Mesendoderm (in vitro differentiated cells): ENCODE results near the gene RNF208.

ENCODE experiments used
- DNase-seq: peaks from one replicate; pipeline ENCODE4 v3.0.0; 2013
- H2AK5ac ChIP-seq: 2 replicates; pipeline ENCODE4 v1.6.1; 2013; ENCODE audit warnings: low read length, inconsistent platforms
- H2BK120ac ChIP-seq: 2 replicates; pipeline ENCODE4 v1.6.1; 2013; ENCODE audit warnings: low read depth, mild to moderate bottlenecking, low read length, moderate library complexity, mixed read lengths
- H2BK15ac ChIP-seq: replicated peaks from 2 replicates; pipeline ENCODE4 v1.6.1; 2013; ENCODE audit warnings: low read depth, mild to moderate bottlenecking, moderate library complexity
- H2BK5ac ChIP-seq: 2 replicates; pipeline ENCODE4 v1.6.1; 2013; ENCODE audit warnings: low read length, inconsistent platforms
- H3K18ac ChIP-seq: 2 replicates; pipeline ENCODE4 v1.6.1; 2013; ENCODE audit warnings: mild to moderate bottlenecking, low read length, mixed read lengths
- H3K23ac ChIP-seq: one replicate; pipeline ENCODE4 v1.6.1; 2013; ENCODE audit warnings: low read length
- H3K27ac ChIP-seq: 2 replicates; pipeline ENCODE4 v1.5.1; 2013; ENCODE audit warnings: low read depth, mild to moderate bottlenecking, inconsistent platforms, low read length, moderate library complexity
- H3K27me3 ChIP-seq: 2 replicates; pipeline ENCODE4 v1.6.1; 2013; ENCODE audit warnings: low read length, control low read depth, mild to moderate bottlenecking, inconsistent platforms; ENCODE audit not compliant: insufficient read depth, poor library complexity
- H3K36me3 ChIP-seq: 2 replicates; pipeline ENCODE4 v1.6.1; 2013; ENCODE audit warnings: low read length, inconsistent platforms; ENCODE audit not compliant: control insufficient read depth, insufficient read depth
- H3K4ac ChIP-seq: one replicate; pipeline ENCODE4 v1.6.1; 2013; ENCODE audit warnings: low read depth, mild to moderate bottlenecking, low read length, moderate library complexity
- H3K4me1 ChIP-seq: 2 replicates; pipeline ENCODE4 v1.6.1; 2013; ENCODE audit warnings: low read depth, low read length, inconsistent platforms; ENCODE audit not compliant: control insufficient read depth
- H3K4me2 ChIP-seq: 2 replicates; pipeline ENCODE4 v1.6.1; 2013; ENCODE audit warnings: low read length
- H3K4me3 ChIP-seq: 2 replicates; pipeline ENCODE4 v1.5.1; 2013; ENCODE audit warnings: mild to moderate bottlenecking, low read length
- H3K56ac ChIP-seq: one replicate; pipeline ENCODE4 v1.6.1; 2013; ENCODE audit warnings: low read length
- H3K79me1 ChIP-seq: 2 replicates; pipeline ENCODE4 v1.6.1; 2013; ENCODE audit warnings: low read length, inconsistent platforms
- H3K79me2 ChIP-seq: 2 replicates; pipeline ENCODE4 v1.6.1; 2013; ENCODE audit warnings: mild to moderate bottlenecking, low read length; ENCODE audit not compliant: control insufficient read depth, insufficient read depth
- H3K9ac ChIP-seq: 2 replicates; pipeline ENCODE4 v1.6.1; 2013; ENCODE audit warnings: low read length, inconsistent platforms
- H4K5ac ChIP-seq: one replicate; pipeline ENCODE4 v1.6.1; 2013; ENCODE audit warnings: low read length
- H4K8ac ChIP-seq: one replicate; pipeline ENCODE4 v1.6.1; 2013; ENCODE audit warnings: low read depth, mild to moderate bottlenecking, control low read depth, low read length, moderate library complexity
- WGBS: extraction: QIAGEN DNeasy Blood & Tissue Kit; methylation state at CpG from one replicate; pipeline ENCODE4 v1.1.7; 2013; ENCODE audit warnings: low lambda C conversion rate, missing lambda C conversion rate; ENCODE audit not compliant: insufficient coverage; ENCODE audit errors: extremely low coverage; 5-methylcytosine and 5-hydroxymethylcytosine counted together

Gene RNF208

GRCh38 chr9:137218754-137219271, 3.2 kb downstream of the RNF208 start:
- H4K5ac ChIP-seq: no peak overlapping the region
- no peak overlapping the region for H3K27ac ChIP-seq
- H3K9ac ChIP-seq: peak overlapping the region; percentile 29
- DNase-seq: peak; percentile 78
- H3K79me1 ChIP-seq: no peaks in the 10 kb centered on the region
- H4K8ac ChIP-seq: no peak overlapping the region
- H3K56ac ChIP-seq: peak overlapping the region; percentile 67
- H3K79me2 ChIP-seq: no peaks in the 10 kb centered on the region
- H3K4me3 ChIP-seq: no peak overlapping the region
- H2AK5ac ChIP-seq: no peak overlapping the region
- no peak overlapping the region for H3K23ac ChIP-seq
- peaks cover 1% of the 10 kb centered on the region for H3K36me3 ChIP-seq
- no peak overlapping the region for H2BK120ac ChIP-seq
- H3K4me1 ChIP-seq: peaks cover 5% of the 10 kb centered on the region
- H2BK15ac ChIP-seq: no peak overlapping the region
- no peak overlapping the region for H3K4me2 ChIP-seq
- H3K4ac ChIP-seq: no peak overlapping the region
- no CpG with 5 or more reads among the region's 12 CpGs for WGBS
- H2BK5ac ChIP-seq: peak overlapping the region; percentile 50
- H3K18ac ChIP-seq: no peak overlapping the region
- peaks cover 2% of the 10 kb centered on the region for H3K27me3 ChIP-seq

- no peak overlapping the region for H3K23ac ChIP-seq
- H4K8ac ChIP-seq: no peak overlapping the region
- H4K5ac ChIP-seq: no peak overlapping the region
- H3K4ac ChIP-seq: no peak overlapping the region
- no peak overlapping the region for H3K18ac ChIP-seq
- WGBS: no CpG with 5 or more reads among the region's 30 CpGs
- H3K4me2 ChIP-seq: no peak overlapping the region
- no peak overlapping the region for H3K27ac ChIP-seq
- H3K9ac ChIP-seq: peak overlapping the region; percentile 29
- no peak for DNase-seq
- peak overlapping the region; percentile 64 for H3K56ac ChIP-seq
- H2BK15ac ChIP-seq: no peak overlapping the region
- peaks cover 5% of the 10 kb centered on the region for H3K4me1 ChIP-seq
- no peak overlapping the region for H3K4me3 ChIP-seq
- peak overlapping the region; percentile 50 for H2BK5ac ChIP-seq
- H3K79me1 ChIP-seq: no peaks in the 10 kb centered on the region
- H2AK5ac ChIP-seq: no peak overlapping the region
- no peak overlapping the region for H2BK120ac ChIP-seq
- no peaks in the 10 kb centered on the region for H3K79me2 ChIP-seq
- H3K36me3 ChIP-seq: peaks cover 1% of the 10 kb centered on the region
- peaks cover 2% of the 10 kb centered on the region for H3K27me3 ChIP-seq
These were observed 3.8 kb downstream of the RNF208 start for GRCh38 chr9:137218212-137218753.

- peak; percentile 76 for DNase-seq
- peak overlapping the region; percentile 60 for H3K56ac ChIP-seq
- H3K27me3 ChIP-seq: peaks cover 2% of the 10 kb centered on the region
These were observed 4.5 kb downstream of the RNF208 start for GRCh38 chr9:137217276-137218211.

GRCh38 chr9:137216188-137216965, 5.7 kb downstream of the RNF208 start:
- WGBS: no CpG with 5 or more reads among the region's 30 CpGs
- H2BK5ac ChIP-seq: no peak overlapping the region

More at GRCh38 chr9:137217276-137218211, 4.5 kb downstream of the RNF208 start:
- Histone ChIP-seq H4K5ac (no peak overlapping the region), H2AK5ac (no peak overlapping the region), H3K4me2 (no peak overlapping the region), H3K4ac (no peak overlapping the region), H3K9ac (peak overlapping the region; percentile 42), H2BK5ac (no peak overlapping the region), H3K4me1 (peaks cover 5% of the 10 kb centered on the region), H3K27ac (no peak overlapping the region), H3K18ac (no peak overlapping the region), H3K23ac (no peak overlapping the region), H4K8ac (no peak overlapping the region), H2BK15ac (no peak overlapping the region), H2BK120ac (no peak overlapping the region), H3K36me3 (peaks cover 1% of the 10 kb centered on the region), H3K79me2 (no peaks in the 10 kb centered on the region), H3K79me1 (no peaks in the 10 kb centered on the region), H3K4me3 (no peak overlapping the region)
- no CpG with 5 or more reads among the region's 36 CpGs for WGBS

GRCh38 chr9:137215196-137215986, 6.6 kb downstream of the RNF208 start:
- WGBS: no CpG with 5 or more reads among the region's 22 CpGs

More at GRCh38 chr9:137216188-137216965, 5.7 kb downstream of the RNF208 start:
- no peak overlapping the region for H3K56ac ChIP-seq
- no peak overlapping the region for H3K4me2 ChIP-seq
- H4K8ac ChIP-seq: no peak overlapping the region
- H3K9ac ChIP-seq: no peak overlapping the region
- no peak overlapping the region for H3K4me3 ChIP-seq
- no peak for DNase-seq
- peaks cover 1% of the 10 kb centered on the region for H3K36me3 ChIP-seq
- H3K27me3 ChIP-seq: no peaks in the 10 kb centered on the region
- H3K18ac ChIP-seq: no peak overlapping the region
- no peak overlapping the region for H2AK5ac ChIP-seq
- H3K79me2 ChIP-seq: no peaks in the 10 kb centered on the region
- no peaks in the 10 kb centered on the region for H3K79me1 ChIP-seq
- no peak overlapping the region for H3K27ac ChIP-seq
- H3K23ac ChIP-seq: no peak overlapping the region
- no peak overlapping the region for H2BK15ac ChIP-seq
- no peak overlapping the region for H4K5ac ChIP-seq
- H3K4me1 ChIP-seq: peaks cover 5% of the 10 kb centered on the region
- no peak overlapping the region for H2BK120ac ChIP-seq
- H3K4ac ChIP-seq: no peak overlapping the region

More at GRCh38 chr9:137215196-137215986, 6.6 kb downstream of the RNF208 start:
- Histone ChIP-seq H2AK5ac (no peak overlapping the region), H3K23ac (no peak overlapping the region), H3K79me1 (no peaks in the 10 kb centered on the region), H3K4me1 (peaks cover 5% of the 10 kb centered on the region), H3K4me3 (no peak overlapping the region), H3K79me2 (no peaks in the 10 kb centered on the region), H3K27me3 (no peaks in the 10 kb centered on the region), H2BK120ac (no peak overlapping the region), H3K36me3 (peaks cover 1% of the 10 kb centered on the region), H3K27ac (no peak overlapping the region), H3K4me2 (no peak overlapping the region), H3K9ac (no peak overlapping the region), H3K4ac (no peak overlapping the region), H4K5ac (no peak overlapping the region), H3K56ac (no peak overlapping the region), H2BK5ac (no peak overlapping the region), H2BK15ac (no peak overlapping the region), H3K18ac (no peak overlapping the region), H4K8ac (no peak overlapping the region)
- DNase-seq: no peak
